HG03095 (cell line): ENCODE measurements around the gene AGAP1.
"Not testable (repeated sequence)": the region's sequence is repeated elsewhere in the genome, so short reads cannot be mapped to it uniquely, and the experiment has no call there.

Experiments
- ATAC-seq: cut with Tn5 transposase; IDR thresholded peaks from one replicate; pipeline ENCODE4 v1.9.1; 2021; ENCODE audit warnings: moderate library complexity; ENCODE audit not compliant: unreplicated experiment

AGAP1 gene

DNA sequence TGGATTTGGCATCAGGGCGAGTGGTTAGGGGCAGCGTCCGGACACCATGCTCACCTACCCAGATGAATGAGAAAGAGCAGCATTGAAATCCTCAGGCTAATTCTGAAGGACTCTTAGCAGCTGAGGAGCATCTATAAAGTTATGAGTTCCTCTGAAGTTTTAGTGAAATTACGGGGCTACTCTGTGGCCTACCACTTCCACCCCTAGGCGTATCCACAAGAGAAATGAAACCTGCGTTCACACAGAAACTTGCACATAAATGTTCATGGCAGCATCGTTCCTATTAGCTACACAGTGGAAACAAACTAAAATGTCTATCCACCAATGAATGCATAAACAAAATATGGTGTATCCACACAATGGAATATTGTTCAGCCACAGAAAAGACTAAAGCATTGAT, 576.4 kb downstream of the AGAP1 start:
- ATAC-seq: no peak

DNA sequence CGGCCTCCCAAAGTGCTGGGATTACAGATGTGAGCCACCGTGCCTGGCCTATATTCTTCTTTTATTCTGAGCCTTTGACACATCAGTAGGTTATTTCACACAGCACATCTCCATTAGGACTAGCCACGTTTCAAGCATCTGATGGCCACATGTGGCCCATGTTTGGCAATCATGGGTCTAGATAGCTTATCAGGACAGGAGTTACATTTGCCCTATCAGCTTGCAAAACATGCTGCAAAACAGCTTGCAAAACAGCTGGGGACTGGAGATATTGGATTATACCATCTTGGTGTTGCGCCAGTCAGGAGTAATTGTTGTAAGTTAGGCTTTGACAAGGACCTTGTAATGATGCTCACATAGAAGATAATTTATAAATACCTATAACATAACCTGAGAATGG, 579.4 kb downstream of the AGAP1 start:
- no peak for ATAC-seq

DNA sequence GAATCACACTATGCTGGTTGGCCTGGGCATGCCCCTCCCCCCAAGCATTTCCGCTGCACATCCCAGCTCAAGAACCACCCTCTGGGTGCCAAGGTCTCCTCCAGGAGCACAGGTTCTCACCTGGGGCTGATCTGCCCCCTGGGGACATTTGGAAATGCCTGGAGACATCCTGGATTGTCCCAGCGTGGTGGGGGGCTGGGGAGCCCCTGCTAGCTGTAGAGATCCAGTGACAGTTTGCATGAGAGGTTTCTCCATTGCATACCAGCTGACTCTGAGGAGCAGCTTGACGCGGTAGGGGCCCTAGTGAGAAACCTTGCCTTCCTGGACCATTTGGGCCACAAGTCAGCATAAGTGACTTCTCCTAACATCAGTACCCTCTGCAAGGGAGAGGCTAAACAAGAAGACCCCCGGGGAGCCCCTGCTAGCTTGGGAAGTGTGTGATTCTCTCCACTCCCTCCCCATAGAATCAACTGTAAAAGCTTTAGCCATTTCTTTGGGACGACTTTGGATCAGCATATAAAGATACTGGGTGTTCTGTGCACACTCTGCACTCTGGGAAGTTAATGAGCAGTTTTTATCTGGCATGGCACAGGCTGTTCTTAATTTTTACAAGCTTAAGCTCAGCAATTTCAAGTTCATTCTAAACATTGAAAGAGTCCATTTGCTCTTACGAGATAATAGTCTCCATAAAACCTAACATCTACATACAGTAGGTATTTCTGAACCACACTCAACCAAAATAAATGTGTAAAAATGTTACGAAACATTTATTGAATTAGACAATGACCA, 580.2 kb downstream of the AGAP1 start:
- no peak for ATAC-seq

DNA sequence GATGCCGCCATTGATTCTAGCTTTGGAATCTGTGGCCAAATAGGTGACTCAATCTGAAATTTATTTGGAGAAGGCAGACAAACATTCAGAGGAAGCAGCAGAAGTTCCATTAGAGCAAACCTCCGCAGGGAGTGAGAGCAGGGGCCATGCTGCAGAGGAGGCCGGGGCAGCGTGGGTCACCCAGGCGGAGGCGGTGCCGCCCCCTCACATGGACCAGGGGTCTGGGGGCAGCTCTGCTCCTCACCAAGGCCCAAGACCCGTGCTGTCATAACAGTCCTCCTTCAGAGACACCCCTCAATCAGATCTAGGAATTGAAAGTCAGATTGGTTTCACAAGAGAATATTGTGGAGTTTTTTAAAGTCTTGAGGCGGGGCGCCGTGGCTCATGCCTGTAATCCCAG, 582.0 kb downstream of the AGAP1 start:
- ATAC-seq: no peak

DNA sequence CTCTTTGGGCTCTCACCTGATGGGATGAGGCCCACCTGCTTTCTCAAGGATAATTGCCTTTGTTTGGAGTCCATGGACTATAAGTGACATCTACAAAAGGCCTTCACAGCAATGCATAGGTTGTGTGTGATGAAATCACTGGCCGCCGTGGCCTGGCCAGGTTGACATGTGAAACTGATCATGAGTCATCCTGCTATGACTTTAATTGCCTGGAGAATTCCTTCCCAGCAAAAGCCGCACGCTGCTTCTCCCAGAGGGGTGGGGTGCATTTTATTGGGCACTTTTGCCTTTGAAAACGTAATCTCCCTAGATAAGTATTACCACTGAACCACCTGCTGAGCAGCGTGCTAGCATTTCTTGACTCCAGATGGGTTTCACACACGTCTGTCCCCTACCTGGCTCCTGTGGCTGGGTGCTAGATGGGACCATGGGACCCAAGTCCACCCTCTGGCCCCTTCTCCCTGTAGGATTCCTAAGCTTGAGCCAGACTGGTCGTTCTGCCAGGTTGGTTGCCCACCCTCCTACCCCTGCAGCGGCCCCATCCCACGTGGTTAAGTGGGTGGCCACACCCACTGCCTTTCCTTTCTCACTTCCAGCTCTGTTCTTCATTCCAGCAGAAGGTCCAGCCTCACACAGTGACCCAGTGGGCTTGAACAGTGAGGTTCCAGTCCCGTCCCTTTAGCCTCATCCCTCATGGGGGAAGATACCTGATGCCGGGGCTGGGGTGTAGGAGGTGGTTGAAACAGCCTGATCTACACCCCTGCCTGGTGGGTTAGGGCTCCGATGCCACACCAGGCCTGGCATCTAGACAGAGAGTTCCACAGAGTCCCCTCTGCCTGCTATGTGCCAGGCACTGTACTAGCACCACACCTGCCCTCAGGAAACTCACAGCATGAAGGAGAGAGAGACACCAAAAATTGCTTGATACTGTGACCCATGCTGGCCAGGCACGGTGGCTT, 584.7 kb downstream of the AGAP1 start:
- ATAC-seq: no peak

DNA sequence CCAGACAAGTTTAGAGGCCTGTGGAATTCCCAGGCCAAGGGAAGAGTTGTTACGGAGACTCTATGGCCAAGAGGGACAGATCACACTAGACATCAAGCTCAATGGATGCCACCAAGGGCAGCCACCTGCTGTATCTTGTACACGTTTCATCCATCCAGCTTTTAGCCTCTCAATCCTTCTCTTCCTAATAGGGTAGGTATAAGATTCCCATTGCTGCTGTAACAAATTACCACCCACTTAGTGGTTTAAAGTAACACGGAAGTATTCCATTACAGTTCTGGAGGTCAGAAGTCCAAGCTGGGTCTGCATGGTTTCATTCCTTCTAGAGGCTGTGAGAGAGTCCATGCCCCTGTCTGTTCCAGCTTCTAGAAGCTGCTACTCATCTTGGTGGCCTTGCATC, 586.6 kb downstream of the AGAP1 start:
- no peak for ATAC-seq

DNA sequence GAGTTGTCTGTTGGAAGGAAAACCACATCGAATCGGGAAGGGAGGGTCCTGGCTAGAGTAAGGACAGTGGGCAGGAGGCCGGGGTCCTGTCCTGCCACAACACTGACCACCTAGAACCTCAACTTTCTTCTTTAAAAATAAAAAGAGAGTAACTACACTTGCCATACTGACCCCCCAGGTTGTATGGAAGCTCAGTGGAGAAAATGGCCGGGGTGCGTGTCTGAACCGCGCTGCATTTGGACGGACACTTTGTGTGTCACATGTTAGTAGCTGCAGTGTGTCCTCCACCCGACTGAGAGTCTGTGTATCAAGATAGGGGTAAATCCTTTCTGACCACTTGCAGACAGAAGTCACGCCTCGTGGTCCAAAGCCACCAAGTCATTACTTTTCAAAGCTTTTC, 587.3 kb downstream of the AGAP1 start:
- ATAC-seq: no peak

DNA sequence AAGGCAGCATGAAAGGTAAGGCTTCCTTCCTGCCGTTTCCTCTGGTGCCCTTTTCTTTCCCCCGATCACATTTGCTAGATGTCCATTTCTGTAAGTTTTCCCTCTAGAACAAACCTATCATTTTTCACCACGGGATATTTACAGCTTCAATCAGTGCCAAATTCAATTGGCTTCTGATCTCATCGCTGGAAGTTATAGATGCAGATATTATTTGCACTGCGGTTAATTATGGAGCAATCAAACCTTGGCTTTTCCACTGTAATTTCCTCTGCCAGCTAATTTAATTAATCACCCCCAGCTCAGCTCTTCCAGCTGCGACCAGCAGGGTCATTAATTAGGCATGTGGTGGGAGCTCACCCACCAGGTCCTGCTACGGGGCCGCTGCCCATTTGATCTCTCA, 588.2 kb downstream of the AGAP1 start:
- ATAC-seq: no peak

DNA sequence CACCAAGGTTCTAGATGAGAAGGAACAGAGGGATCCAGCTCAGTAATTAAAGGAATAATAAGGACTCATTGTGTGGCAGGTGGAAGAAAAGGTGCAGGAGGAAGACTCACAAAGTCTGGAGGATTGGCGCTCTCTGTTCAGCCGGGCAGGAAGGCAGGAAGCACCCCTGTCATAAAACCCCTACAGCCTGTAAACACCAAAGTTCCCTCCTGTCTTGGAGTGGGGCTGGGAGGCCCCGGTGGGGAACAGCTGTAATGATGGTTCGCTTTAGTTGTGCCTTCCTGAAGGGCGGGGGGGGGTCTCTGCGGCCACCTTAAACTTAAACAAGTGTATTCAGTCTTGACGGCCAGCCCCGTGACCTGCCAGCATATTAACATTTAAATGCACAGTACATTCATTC, 590.1 kb downstream of the AGAP1 start:
- no peak for ATAC-seq

DNA sequence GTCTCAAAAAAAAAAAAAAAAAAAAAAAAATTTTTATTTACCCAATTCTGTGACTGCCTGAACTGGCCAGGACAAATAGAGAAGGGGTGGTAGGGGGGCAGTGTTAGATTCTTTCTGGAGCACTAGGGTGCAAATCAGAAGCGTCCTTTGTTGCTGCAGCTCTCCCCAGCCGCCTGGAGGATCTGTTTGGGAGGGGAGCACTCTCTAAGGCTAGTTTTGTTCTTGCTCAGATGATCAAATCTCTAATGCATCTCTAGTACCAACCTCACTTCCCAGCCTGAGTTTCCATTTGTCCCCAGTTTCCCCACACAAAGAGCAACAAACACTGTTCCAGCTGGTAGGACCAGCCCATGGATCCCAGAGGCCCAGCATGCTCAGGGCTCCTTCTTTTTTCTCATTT, 591.4 kb downstream of the AGAP1 start:
- ATAC-seq: no peak

DNA sequence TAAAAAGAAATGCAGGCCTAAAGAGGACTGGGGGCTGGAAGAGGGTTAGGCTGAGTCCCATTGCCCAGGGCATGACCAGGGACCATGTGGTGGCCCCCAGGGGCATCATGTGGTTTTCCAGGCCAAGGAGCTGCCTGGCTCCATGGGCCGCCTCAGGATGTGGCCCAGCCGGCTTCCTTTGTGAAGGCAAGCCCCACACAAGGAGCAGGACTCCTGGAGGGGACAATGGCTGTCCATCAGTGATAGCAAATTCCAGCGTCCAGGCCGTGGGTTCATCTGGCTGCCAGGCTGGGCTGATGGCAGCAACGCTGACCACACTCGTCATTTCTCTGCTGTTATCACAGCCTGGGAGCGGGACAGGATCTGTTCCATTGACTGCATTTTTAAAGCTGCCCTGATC, 591.8 kb downstream of the AGAP1 start:
- ATAC-seq: no peak

DNA sequence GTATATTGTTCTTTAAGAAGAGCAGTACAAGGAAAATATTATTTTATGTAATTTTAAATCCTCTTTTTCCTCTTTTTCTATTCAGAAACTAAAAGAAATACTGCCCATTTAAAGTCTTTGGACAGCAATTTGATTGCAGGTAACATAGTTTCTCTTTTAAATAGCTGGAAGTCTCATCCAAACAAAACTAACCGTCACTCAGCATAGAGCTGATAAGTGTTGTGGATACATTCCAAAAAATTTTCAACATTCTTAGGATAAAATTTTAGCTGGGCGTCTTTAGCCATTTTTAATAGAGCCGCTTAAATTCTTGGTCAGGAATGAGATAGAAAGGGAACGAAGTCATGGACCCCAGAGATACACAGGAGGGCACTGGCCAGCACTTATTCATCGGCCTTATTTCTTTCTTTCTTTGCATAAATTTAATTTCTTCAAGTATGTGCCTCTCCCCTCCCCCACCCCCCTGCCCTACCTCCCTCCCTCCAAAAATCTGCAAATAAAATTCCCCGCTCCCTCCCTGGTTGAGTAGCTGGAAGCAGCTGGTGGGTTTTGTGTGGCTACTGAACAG, 592.6 kb downstream of the AGAP1 start:
- no peak for ATAC-seq

DNA sequence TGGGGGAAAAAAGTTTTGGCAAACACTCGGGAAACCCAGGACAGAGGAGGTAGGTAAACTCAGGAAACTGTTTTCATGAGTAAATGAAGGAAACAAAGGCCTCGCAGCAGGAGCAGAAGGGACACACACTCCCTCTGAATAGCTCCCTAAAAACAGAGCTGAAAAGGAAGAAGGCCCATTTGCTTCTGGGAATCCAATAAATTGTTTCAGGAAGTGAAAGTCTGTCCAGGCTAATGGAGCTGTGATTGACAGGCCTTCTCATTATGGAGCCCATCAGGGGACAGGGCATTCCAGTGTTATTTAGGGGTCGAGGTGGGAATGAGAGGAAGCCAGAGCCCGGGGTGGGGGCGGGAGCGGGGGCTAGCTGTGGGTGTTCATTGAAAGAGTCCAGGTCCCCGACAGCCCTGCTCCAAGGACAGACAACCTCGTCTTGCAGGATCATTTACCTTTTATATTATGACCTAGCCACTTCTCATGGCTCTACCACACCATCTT, 593.2 kb downstream of the AGAP1 start:
- no peak for ATAC-seq

DNA sequence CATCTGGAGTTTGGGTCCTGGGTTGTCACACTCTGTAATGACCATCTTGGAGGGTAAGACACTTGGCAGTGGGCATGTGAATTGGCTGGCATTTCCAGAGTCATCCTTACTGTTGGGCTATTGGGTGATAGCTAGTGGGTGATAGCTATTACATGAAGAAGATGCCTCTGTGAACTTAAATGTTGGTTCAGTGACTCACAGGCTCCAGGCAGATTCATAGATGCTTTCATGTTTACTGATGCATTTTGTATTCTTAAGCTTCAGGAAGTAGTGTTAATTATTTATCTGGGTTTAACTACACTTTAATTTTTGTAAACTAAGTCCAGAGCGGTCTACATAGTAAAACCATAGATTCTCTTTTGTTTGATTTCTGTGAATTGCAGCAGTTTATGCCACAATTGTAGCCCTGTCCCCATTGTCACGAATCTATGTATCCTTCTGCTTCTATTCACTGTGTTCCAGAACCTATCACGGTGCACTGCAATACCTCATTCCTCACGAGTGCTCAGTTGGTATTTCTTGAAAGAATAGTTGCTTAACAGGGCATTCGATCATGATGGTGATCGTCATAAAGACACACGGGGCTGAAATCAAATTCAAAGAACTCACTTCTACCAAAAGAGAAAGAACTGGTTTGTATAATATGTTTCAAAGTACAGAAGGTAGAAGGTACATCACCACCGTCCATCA, 594.7 kb downstream of the AGAP1 start:
- no peak for ATAC-seq

DNA sequence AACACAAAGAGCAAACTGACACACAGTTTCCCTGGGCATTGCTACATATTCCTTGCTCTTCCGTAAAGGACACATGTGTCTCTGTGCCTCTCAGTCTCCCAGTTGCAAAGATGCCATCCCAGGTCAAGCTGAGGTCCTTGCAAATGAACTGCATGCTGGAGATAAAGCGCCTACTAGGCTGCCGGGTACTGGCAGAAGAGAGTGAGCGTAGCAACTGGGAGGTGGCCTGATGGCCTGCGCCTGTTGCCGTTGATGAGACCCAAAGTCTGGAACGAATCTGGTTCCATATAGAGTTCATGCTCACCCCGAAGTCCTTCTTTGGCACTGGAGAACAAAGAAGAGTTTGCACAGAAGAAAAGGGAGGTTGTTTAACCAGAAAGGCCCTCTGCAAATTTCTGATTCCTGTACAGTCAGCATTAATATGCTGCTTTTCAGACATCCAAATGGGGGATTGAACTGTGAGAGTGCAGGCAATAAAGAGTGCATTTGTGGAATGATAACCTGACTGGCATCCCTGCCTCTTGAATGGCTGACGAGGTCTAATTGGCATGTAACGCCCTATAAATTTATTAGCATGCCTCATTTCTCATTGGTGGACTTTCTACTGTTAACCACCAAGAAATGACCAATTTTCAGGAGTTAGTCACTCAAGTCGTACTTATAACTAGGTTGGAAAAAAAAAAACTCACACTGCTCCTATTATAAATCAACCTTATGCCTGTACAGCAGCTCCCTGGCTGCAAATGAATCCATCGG, 595.6 kb downstream of the AGAP1 start:
- no peak for ATAC-seq

DNA sequence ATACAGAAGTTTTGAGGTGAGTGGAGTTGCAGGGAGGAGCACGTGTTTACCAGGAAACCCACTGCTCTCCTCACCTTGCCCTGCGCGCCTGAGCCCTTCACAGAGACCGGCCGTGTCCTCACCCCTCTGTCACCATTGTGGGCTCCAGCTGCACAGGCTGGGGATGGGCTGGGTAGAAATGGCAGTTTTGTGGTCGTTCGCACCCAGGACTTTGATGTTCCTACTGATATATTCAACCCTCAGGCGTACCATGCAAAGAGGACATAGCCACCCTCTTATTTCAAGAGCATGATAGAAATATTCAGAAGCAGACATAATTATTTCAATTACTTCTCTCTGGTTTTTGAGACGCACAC, 596.2 kb downstream of the AGAP1 start:
- no peak for ATAC-seq

DNA sequence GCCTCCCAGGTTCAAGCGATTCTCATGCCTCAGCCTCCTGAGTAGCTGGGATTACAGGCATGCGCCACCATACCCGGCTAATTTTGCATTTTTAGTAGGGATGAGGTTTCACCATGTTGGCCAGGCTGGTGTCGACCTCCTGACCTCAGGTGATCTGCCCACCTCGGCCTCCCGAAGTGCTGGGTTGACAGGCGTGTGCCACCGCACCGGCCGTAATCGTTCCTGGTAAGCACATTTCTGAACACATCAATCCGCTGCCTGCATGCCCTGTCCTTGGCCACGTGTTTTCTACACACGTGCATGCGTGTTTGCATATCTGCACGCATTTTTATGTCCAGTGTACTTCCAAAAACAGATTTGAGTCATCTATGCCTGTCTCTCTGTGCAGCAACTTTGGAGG, 597.0 kb downstream of the AGAP1 start:
- ATAC-seq: not testable (repeated sequence)

DNA sequence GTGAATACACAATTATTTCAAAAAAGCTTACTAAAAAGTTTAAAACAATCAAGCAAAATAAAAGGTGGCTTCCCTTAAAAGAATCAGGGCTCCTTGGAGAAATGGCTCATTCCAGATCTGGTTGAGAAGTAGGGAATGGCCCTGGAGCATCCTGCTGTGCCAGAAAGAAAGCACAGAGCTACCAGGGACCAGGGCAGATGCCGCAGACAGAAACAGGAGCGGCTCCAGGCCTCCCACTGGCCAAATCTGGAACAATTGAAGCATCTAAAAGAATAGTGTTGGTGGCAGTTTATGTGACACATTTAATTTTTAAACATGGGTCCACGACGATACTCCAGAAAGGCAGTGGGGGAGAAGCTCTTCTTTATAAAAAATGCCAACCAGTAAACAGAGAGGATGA, 598.9 kb downstream of the AGAP1 start:
- no peak for ATAC-seq

DNA sequence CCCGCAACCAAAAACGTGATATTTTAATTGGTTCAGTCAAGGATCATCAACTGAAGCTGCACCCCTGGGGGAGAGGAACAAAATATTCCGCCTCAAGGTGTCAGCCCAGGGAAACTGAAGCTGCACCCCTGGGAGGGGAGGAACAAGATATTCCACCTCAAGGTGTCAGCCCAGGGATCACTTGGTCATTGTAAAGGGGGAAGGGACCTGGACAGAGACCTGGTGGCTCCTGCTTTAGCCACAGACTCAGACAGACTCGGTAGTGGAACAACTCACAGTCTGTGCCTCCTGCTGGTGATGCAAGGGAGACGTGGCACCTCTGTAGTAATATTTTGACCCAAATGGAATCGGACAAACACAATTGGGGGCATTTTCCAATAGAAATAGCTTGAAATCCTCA, 599.3 kb downstream of the AGAP1 start:
- ATAC-seq: no peak

DNA sequence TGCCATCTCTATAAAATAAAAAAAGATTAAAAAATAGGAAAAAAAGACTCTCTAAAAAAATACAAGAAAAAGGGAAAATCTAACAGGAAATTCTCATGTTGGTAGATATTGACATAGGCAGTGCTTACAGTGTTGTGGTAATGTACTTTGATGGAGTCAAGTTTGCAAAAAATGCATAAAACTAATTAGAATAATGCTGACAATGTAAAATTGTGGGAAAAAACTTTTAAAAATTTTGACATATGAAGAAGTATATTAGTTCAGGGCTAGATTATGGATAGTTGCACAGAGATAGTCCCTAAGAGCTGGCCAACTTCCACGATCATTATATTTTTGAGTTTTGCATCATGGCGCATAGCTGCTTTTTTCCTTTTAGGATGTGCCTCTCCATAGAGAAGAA, 601.7 kb downstream of the AGAP1 start:
- no peak for ATAC-seq
